Heart left ventricle (tissue), 13 donors: ENCODE measurements around the gene FBXO3.

Source experiments
- CTCF ChIP-seq, 12 donors: fragments of 200-600 bp; sonication (generic) in 4 of 12; IDR thresholded peaks; one replicate each; pipeline versions ENCODE4 v1.5.0 to v1.8.0; 2018 to 2022; ENCODE audit warnings: antibody characterized with exemption in 12 of 12, mild to moderate bottlenecking in 5 of 12
- POLR2A ChIP-seq, 2 donors: fragments of 450-650 bp; IDR thresholded peaks; one replicate each; pipeline ENCODE4 v1.6.1; 2017; ENCODE audit warnings: antibody characterized with exemption in 2 of 2, mild to moderate bottlenecking in 2 of 2, moderate library complexity in 2 of 2
- donor health status: ischemic (EF 13 %, LVEDD 7.1; RV severe dilation, severe dysfunction).
- donor health status: DM: no; HTN: yes; CAD: no.
- donor health status: DM: no; HTN: no; CAD: no.
- donor health status: ischemic (EF 25% LVEDD 6.9; RV normal size, moderate dysfunction).
- donor health status: ischemic (EF 25% LVEDD 5.7; RV mildly dilated, moderate dysfunction).
- donor health status: ischemic (EF 35%, LVEDD 5.7; RV mildly dilated, moderate dysfunction).
- donor health status: nonischemic (EF 11% LVEDD 7.7; RV severe dilation, severe dysfunction).
- donor health status: DM: yes; HTN: yes; CAD: no.
- donor health status: PGD.
- donor health status: ischemic (EF 29% LVEDD 5.4; RV normal size, mild dysfunction).
- donor health status: nonischemic (EF 23%, LVEDD 6.1; RV moderate dilation, normal function).

GRCh38 chr11:33779849-33780528, 5.7 kb upstream of the FBXO3 start:
- TF ChIP-seq CTCF (IDR thresholded peaks at IDR 0.05) (no peak), POLR2A (IDR thresholded peaks at IDR 0.05) (no peak)
